Muscle layer of colon (tissue), 2 donors: ENCODE measurements around the gene MACROD2.

Experiments used
- H3K27ac ChIP-seq: one replicate; pipeline ENCODE4 v1.7.0; 2013; ENCODE audit warnings: low read depth, mild to moderate bottlenecking, low read length, moderate library complexity
- H3K27me3 ChIP-seq, 2 donors: one replicate each; pipeline ENCODE4 v1.7.0; 2013; ENCODE audit warnings: low read length in 2 of 2, mild to moderate bottlenecking in 2 of 2; ENCODE audit not compliant: insufficient read depth in 2 of 2, control insufficient read depth in 1 of 2
- H3K36me3 ChIP-seq: one replicate; pipeline ENCODE4 v1.7.0; 2013; ENCODE audit warnings: mild to moderate bottlenecking, low read length; ENCODE audit not compliant: insufficient read depth
- H3K4me1 ChIP-seq: one replicate; pipeline ENCODE4 v1.7.0; 2013; ENCODE audit warnings: mild to moderate bottlenecking, low read length; ENCODE audit not compliant: insufficient read depth
- H3K4me3 ChIP-seq, 2 donors: one replicate each; pipeline ENCODE4 v1.7.0; 2013; ENCODE audit warnings: low read length in 2 of 2, low read depth in 1 of 2, mild to moderate bottlenecking in 1 of 2, moderate library complexity in 1 of 2
- H3K9ac ChIP-seq: one replicate; pipeline ENCODE4 v1.7.0; 2013; ENCODE audit warnings: low read length
- H3K9me3 ChIP-seq: one replicate; pipeline ENCODE4 v1.7.0; 2013; ENCODE audit warnings: mild to moderate bottlenecking, low read length
- donor health status: abdominal sarcoma.
- donor health status: Adenocarcinoma of cecum.

The MACROD2 gene

DNA sequence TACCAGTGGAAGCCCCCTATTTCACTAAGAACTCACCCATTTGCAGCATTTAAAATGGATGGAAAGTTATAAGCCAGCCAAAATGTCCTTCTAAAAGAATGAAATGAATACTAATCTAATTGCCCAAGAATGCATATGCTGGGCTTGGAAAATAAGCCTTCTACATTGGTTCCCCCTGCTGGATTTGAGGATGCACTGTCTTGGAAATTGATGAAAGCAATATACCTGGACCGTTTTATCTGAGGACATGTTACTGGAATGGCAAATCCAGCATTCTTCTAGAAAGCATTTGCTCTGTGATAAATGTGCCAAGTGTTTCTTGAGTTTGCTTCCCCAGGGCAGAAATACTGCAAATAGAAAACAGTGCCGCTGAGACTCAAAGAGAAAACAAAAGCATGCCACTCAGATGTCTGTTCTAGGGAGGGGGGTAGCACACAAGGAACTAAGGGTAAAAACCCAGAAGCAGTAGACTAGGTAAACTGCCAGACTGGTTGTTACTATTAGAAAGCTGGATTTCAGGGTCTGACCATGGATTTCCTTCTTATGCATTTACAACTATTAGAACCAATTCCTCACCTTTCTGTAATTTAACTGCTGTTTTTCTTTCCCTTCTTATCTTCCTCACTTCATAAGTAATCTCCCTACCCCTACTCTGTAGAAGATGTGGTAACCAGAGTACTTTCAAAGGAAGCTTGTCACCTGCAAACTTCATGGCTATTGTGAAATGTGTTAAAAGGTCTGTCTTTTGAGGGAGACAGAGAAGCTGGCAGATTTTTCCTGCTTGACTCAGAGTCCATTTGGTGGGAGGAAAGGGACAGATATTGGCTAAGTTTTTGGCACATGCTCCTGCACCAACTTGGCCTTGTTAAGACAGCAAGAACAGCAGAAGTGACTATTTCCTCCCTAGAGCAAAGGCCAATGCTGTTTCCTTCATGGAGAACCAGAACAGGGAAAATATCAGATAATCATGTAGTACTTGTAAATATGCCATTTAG is 1935.3 kb downstream of the MACROD2 start:
- no peaks in the 10 kb centered on the region for H3K27me3 ChIP-seq
- no peaks in the 10 kb centered on the region for H3K36me3 ChIP-seq
- no peak overlapping the region for H3K9ac ChIP-seq
- H3K27ac ChIP-seq = no peak overlapping the region
- H3K4me3 ChIP-seq = no peak overlapping the region
- no peaks in the 10 kb centered on the region for H3K9me3 ChIP-seq
- peaks cover 9% of the 10 kb centered on the region for H3K4me1 ChIP-seq

DNA sequence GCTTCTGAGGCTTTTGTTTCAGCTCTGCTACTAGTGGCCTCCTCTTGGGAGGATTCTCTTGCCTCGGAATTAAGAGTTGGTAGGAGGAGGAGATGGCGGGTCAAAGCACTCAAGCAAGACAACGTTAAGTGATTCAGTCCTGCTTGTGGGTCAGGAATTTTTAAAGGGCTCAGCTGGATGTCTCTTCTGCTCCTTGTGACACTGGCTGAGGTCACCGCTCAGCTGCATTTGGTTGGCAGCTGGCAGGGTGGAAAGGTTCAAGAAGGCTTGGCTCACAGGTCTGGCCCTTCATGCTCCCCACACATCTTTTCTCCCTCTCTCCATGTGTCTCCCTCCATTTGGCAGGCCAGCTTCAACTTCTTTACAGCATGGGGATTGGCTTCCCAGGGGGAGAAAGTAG is 1936.6 kb downstream of the MACROD2 start:
- Histone ChIP-seq H3K9me3 (no peaks in the 10 kb centered on the region), H3K27me3 (no peaks in the 10 kb centered on the region)

DNA sequence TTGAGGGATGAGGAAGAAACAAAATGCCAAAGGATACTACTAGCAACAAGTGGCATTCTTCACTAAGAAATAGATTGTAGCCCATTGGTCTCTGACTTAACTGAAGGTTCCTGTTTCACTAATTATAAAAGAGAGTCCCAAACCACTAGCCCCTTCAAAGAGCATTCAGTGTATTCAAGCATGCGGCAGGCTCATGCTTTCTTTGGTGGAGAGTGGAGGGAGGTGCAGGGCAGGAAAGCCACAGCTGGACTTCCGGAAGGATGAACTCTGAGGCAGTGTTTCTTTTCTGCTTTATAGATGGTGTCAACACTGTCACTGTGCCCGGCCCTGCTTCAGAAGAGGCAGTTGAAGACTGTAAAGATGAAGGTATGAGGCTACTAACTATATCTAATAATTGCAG is 1941.9 kb downstream of the MACROD2 start:
- Histone ChIP-seq H3K27ac (no peak overlapping the region), H3K36me3 (no peaks in the 10 kb centered on the region), H3K9ac (no peak overlapping the region), H3K4me1 (no peaks in the 10 kb centered on the region), H3K4me3 (no peak overlapping the region), H3K27me3 (no peaks in the 10 kb centered on the region), H3K9me3 (no peaks in the 10 kb centered on the region)

More for the DNA sequence above, 1936.6 kb downstream of the MACROD2 start:
- Histone ChIP-seq H3K9ac (no peak overlapping the region), H3K27ac (no peak overlapping the region), H3K4me1 (peaks cover 9% of the 10 kb centered on the region), H3K4me3 (no peak overlapping the region), H3K36me3 (no peaks in the 10 kb centered on the region)

DNA sequence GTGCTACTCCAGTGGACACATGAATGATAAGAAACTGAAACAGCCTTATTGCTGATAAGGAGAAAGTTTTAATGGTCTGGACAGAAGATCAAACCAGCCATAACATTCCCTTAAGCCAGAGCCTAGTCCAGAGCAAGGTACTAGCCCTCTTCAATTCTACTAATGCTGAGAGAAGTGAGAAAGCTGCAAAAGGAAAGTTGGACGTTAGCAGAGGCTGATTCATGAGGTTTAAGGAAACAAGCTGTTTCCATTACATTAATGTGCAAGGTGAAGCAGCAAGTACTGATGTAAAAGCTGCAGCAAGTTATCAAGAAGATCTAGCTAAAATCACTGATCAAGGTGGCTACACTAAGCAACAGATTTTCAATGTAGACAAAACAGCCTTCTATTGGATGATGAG is 1943.5 kb downstream of the MACROD2 start:
- Histone ChIP-seq H3K4me1 (no peaks in the 10 kb centered on the region), H3K27ac (no peak overlapping the region), H3K27me3 (no peaks in the 10 kb centered on the region), H3K36me3 (no peaks in the 10 kb centered on the region), H3K9ac (no peak overlapping the region), H3K9me3 (no peaks in the 10 kb centered on the region), H3K4me3 (no peak overlapping the region)

DNA sequence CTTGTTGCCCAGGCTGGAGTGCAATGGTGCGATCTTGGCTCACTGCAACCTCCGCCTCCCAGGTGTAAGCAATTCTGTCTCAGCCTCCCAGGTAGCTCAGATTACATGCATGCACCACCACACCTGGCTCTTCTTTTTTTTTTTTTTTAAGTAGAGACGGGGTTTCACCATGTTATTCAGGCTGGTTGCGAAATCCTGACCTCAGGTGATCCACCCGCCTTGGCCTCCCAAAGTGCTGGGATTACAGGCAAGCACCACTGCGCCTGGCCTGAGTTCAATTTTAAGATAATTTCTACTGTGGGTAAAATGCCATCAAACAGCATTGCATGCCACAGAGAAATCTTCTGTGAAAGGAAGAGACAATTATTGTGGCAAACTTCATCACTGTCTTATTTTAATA is 1944.8 kb downstream of the MACROD2 start:
- H3K36me3 ChIP-seq = no peaks in the 10 kb centered on the region
- no peak overlapping the region for H3K27ac ChIP-seq
- H3K9me3 ChIP-seq = no peaks in the 10 kb centered on the region
- H3K4me3 ChIP-seq = no peak overlapping the region
- no peaks in the 10 kb centered on the region for H3K4me1 ChIP-seq
- H3K27me3 ChIP-seq = no peaks in the 10 kb centered on the region
- no peak overlapping the region for H3K9ac ChIP-seq

DNA sequence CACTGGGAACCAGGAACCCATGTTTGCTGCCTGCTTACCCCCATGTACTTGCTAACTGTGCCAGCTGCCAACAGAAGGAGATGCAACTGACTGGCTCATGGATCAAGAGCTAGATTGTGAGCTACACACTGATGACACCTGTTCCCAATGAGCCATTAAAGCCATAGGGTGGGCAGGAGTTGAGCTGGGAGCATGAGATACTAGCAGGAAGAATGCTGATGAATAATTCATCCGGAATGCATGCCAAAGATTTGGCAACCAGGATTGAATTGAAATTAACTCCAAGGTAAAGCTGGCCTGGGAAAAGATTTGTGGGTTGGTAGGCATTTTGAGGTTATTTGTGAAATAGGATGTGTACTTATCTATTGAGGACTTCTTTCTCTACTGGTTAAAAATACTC is 1946.8 kb downstream of the MACROD2 start:
- H3K4me3 ChIP-seq = no peak overlapping the region
- no peak overlapping the region for H3K27ac ChIP-seq
- no peaks in the 10 kb centered on the region for H3K9me3 ChIP-seq
- H3K9ac ChIP-seq = no peak overlapping the region
- no peaks in the 10 kb centered on the region for H3K36me3 ChIP-seq
- H3K27me3 ChIP-seq = no peaks in the 10 kb centered on the region
- H3K4me1 ChIP-seq = no peaks in the 10 kb centered on the region

DNA sequence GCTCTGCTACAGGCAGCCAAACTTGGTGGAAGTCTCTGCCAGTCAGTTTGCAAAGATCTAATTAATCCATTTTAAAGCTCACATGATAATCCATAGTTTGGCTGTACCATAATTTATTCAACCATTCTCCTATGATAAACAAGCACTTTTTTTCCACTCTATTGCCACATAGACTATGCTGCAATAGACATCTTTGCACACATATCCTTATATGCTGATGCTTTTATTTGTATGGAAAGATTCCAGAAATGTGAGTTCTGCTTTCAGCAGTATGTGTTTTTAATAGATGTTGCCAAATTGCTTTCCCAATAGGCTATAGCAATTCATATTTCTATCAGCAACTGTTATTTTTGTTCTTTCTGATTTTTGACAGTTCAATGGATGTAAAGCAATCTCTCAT is 1950.0 kb downstream of the MACROD2 start:
- no peak overlapping the region for H3K4me3 ChIP-seq
- H3K27ac ChIP-seq = no peak overlapping the region
- no peaks in the 10 kb centered on the region for H3K27me3 ChIP-seq
- no peak overlapping the region for H3K9ac ChIP-seq
- no peaks in the 10 kb centered on the region for H3K9me3 ChIP-seq
- H3K4me1 ChIP-seq = no peaks in the 10 kb centered on the region
- no peaks in the 10 kb centered on the region for H3K36me3 ChIP-seq

DNA sequence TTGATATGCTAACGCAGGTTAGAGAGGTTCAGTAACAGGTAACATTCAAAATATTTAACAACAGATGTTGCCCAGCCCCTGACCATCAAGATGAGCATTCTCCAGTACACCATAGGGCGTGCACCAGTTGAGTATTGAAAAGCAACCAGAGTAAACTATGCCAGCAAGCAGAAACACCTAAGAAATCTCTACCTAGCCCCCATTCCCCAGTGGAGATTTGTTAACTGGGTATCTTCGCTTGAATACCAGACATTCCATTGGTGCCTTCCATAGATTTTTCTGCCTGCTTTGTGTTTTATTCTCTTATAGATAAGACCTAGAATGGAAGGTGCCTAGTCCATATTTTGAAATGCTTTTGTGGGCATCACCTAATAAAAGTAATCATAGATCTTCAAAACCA is 1954.1 kb downstream of the MACROD2 start:
- Histone ChIP-seq H3K9me3 (no peaks in the 10 kb centered on the region), H3K9ac (no peak overlapping the region), H3K27me3 (no peaks in the 10 kb centered on the region), H3K4me3 (no peak overlapping the region), H3K27ac (no peak overlapping the region), H3K36me3 (no peaks in the 10 kb centered on the region), H3K4me1 (no peaks in the 10 kb centered on the region)

DNA sequence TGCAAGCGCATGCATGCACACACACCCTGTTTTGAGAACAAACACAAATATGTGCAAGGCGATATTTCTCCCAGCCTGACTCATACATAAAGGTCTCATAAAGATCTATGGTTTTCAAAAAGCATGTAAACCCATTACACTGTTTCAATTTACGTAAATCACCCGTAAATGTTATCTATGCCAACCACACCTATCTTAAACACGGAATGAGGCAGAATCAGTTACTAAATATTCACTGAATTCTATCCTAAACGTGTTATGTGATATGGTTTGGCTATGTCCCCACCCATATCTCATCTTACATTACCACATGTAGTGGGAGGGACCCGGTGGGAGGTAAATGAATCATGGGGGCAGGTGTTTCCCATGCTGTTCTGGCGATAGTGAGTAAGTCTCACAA is 1956.3 kb downstream of the MACROD2 start:
- Histone ChIP-seq H3K9ac (no peak overlapping the region), H3K36me3 (no peaks in the 10 kb centered on the region)

DNA sequence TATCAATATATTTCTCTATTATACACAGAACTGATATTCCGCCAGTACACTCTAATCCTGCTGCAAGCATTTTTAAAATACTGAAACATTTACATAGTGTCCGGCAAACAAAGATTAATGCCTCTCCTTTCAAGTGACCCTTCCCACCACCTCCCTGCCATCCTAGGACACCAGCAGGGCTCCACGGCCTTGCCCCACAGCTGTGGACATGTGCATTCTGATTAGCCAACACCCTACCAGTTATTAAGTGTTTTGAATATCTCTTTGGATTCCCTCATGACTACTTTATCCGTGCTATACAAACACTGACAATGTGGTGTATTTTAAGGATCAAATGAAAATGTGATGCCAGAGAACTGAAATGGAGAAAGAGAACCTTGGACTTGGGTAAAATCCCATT is 1962.8 kb downstream of the MACROD2 start:
- H3K4me1 ChIP-seq = no peaks in the 10 kb centered on the region
- H3K4me3 ChIP-seq = no peak overlapping the region
- no peaks in the 10 kb centered on the region for H3K9me3 ChIP-seq
- H3K9ac ChIP-seq = no peak overlapping the region
- no peak overlapping the region for H3K27ac ChIP-seq
- H3K36me3 ChIP-seq = no peaks in the 10 kb centered on the region
- H3K27me3 ChIP-seq = no peaks in the 10 kb centered on the region

More for the DNA sequence above, 1956.3 kb downstream of the MACROD2 start:
- Histone ChIP-seq H3K9me3 (no peaks in the 10 kb centered on the region), H3K4me1 (no peaks in the 10 kb centered on the region), H3K27ac (no peak overlapping the region), H3K4me3 (no peak overlapping the region), H3K27me3 (no peaks in the 10 kb centered on the region)

DNA sequence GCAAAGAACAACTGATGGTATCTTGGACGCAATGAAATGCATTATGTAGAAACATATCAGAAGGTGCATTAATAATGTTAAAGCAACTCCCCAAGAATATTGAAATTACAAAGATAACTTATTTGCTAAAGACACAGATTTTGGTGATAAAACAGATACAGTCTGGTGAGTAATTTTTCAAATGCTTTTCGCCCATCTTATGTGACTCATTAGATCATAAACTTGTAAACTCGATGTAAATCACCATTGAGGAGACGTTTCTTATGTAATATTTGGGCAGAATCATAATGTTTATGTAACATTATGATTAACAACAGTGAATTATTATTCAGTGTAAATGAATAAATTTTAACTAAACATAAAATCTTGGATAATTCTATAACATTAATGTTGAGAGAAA is 1969.8 kb downstream of the MACROD2 start:
- no peak overlapping the region for H3K4me3 ChIP-seq
- H3K4me1 ChIP-seq = no peaks in the 10 kb centered on the region
- H3K9me3 ChIP-seq = no peaks in the 10 kb centered on the region
- no peak overlapping the region for H3K9ac ChIP-seq
- H3K27me3 ChIP-seq = no peaks in the 10 kb centered on the region
- no peak overlapping the region for H3K27ac ChIP-seq
- H3K36me3 ChIP-seq = no peaks in the 10 kb centered on the region

DNA sequence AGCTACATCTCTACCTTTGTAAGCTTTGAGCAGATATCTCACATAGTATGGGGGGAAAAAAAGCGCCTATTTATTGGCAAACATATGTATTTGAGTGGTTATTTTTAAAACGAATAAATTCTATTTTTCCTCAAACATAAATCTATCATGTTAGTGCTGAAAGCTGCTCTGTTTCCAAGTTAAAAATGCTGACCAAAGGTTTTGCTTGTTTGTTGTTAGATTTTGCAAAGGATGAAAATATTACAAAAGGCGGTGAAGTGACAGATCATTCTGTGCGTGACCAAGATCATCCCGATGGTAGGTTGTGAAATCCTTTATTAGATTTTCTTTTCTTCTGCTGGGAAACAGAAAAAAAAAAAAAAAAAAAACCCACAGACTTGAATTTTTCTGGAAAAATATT is 1972.0 kb downstream of the MACROD2 start:
- Histone ChIP-seq H3K9me3 (no peaks in the 10 kb centered on the region), H3K27ac (no peak overlapping the region), H3K36me3 (no peaks in the 10 kb centered on the region), H3K4me1 (no peaks in the 10 kb centered on the region), H3K4me3 (no peak overlapping the region), H3K9ac (no peak overlapping the region), H3K27me3 (no peaks in the 10 kb centered on the region)
